GM06990 (cell line): ENCODE data around the gene USP34.

ENCODE experiments used
- DNase-seq: peaks from one replicate; pipeline ENCODE4 v3.0.0-alpha.2; 2011; ENCODE audit not compliant: insufficient read length; ENCODE audit errors: extremely low read depth
- H3K27me3 ChIP-seq: replicated peaks from 2 replicates; pipeline ENCODE4 v1.6.0; 2011; ENCODE audit warnings: low read length; ENCODE audit not compliant: control insufficient read depth, insufficient read depth
- H3K36me3 ChIP-seq: 2 replicates; pipeline ENCODE4 v1.5.1; 2011; ENCODE audit warnings: low read length; ENCODE audit not compliant: control insufficient read depth, insufficient read depth
- H3K4me3 ChIP-seq: replicated peaks from 2 replicates; pipeline ENCODE4 v1.5.1; 2011; ENCODE audit warnings: low read depth, mild to moderate bottlenecking, control low read depth, low read length
- CTCF ChIP-seq: IDR thresholded peaks from 2 replicates; pipeline ENCODE4 v1.5.1; 2011; ENCODE audit warnings: low read length, control low read depth, mild to moderate bottlenecking, inconsistent platforms; ENCODE audit not compliant: insufficient read depth, poor library complexity, severe bottlenecking

Gene USP34

GRCh38 chr2:61222567-61222966, 248.3 kb downstream of the USP34 start:
- TF ChIP-seq CTCF, result no peak
- H3K36me3 ChIP-seq, result peaks cover 3% of the 10 kb centered on the region
- no peak overlapping the region for H3K4me3 ChIP-seq
- no peaks in the 10 kb centered on the region for H3K27me3 ChIP-seq
- DNase-seq, result no peak

GRCh38 chr2:61221819-61222218, 249.1 kb downstream of the USP34 start:
- DNase-seq, result no peak
- Histone ChIP-seq H3K4me3 (no peak overlapping the region), H3K27me3 (no peaks in the 10 kb centered on the region), H3K36me3 (peaks cover 3% of the 10 kb centered on the region)
- no peak for TF ChIP-seq CTCF

- no peak for DNase-seq
- H3K27me3 ChIP-seq, result no peaks in the 10 kb centered on the region
- TF ChIP-seq CTCF, result no peak
- no peak overlapping the region for H3K4me3 ChIP-seq
- peaks cover 3% of the 10 kb centered on the region for H3K36me3 ChIP-seq
Measured at GRCh38 chr2:61220768-61221167, 250.1 kb downstream of the USP34 start.

- Histone ChIP-seq H3K36me3 (peaks cover 7% of the 10 kb centered on the region), H3K27me3 (no peaks in the 10 kb centered on the region), H3K4me3 (no peak overlapping the region)
- DNase-seq, result no peak
- no peak for TF ChIP-seq CTCF
Measured at GRCh38 chr2:61218817-61219170, 252.1 kb downstream of the USP34 start.

GRCh38 chr2:61218076-61218816, 252.6 kb downstream of the USP34 start:
- Histone ChIP-seq H3K27me3 (no peaks in the 10 kb centered on the region), H3K4me3 (no peak overlapping the region), H3K36me3 (peaks cover 7% of the 10 kb centered on the region)
- no peak for TF ChIP-seq CTCF
- no peak for DNase-seq

GRCh38 chr2:61214171-61214570, 256.7 kb downstream of the USP34 start:
- no peak overlapping the region for H3K4me3 ChIP-seq
- no peak for TF ChIP-seq CTCF
- peaks cover 6% of the 10 kb centered on the region for H3K36me3 ChIP-seq
- no peaks in the 10 kb centered on the region for H3K27me3 ChIP-seq
- DNase-seq, result no peak
